SK-N-SH treated with all-trans-retinoic acid at 6 μM for 48 hours (cell line): ENCODE data around the gene PTPRN2.

ENCODE experiments used
- ESRRG ChIP-seq: fragments of 250-450 bp; sonication (Bioruptor Pico); IDR thresholded peaks from 2 replicates; pipeline ENCODE4 v1.6.1; 2021; ENCODE audit warnings: mild to moderate bottlenecking
- OSR1 ChIP-seq: fragments of 250-450 bp; sonication (Bioruptor Pico); IDR thresholded peaks from 2 replicates; pipeline ENCODE4 v1.8.0; 2022; ENCODE audit warnings: moderate library complexity, mild to moderate bottlenecking, inconsistent platforms
- ZFP30 ChIP-seq: fragments of 450-650 bp; formaldehyde crosslinking; IDR thresholded peaks from 2 replicates; pipeline ENCODE4 v1.5.0; 2022; ENCODE audit warnings: mild to moderate bottlenecking, moderate library complexity
- ZNF565 ChIP-seq: fragments of 450-650 bp; formaldehyde crosslinking; conservative IDR thresholded peaks from 2 replicates; pipeline ENCODE4 v1.5.0; 2020; ENCODE audit warnings: low read depth, mild to moderate bottlenecking, moderate library complexity
- ZNF70 ChIP-seq: fragments of 450-650 bp; formaldehyde crosslinking; IDR thresholded peaks from 2 replicates; pipeline ENCODE4 v1.5.0; 2020; ENCODE audit warnings: mild to moderate bottlenecking, moderate library complexity

GRCh38 chr7:157817433-157817832 lies 770.2 kb downstream of the PTPRN2 start:
- TF ChIP-seq ESRRG (no peak), ZFP30 (CRISPR knock-in tag) (no peak), ZNF565 (CRISPR knock-in tag) (no peak), ZNF70 (CRISPR knock-in tag) (no peak), OSR1 (CRISPR knock-in tag) (no peak)
